Loucy (cell line): ENCODE measurements around the gene C12orf43.
A peak's percentile ranks its signal among the peaks of the same experiment; 100 is the strongest.

Experiments
- H2AFZ ChIP-seq: fragments of 200-600 bp; sonication (generic); 2 replicates; pipeline ENCODE4 v1.6.0; 2016; ENCODE audit warnings: antibody characterized with exemption, mild to moderate bottlenecking, low read length, moderate library complexity
- H3F3A ChIP-seq: fragments of 200-600 bp; 2 replicates; pipeline ENCODE4 v1.6.0; 2016; ENCODE audit warnings: antibody characterized with exemption, low read depth, mild to moderate bottlenecking
- H3K27me3 ChIP-seq: fragments of 200-600 bp; sonication (generic); 2 replicates; pipeline ENCODE4 v1.6.1; 2014; ENCODE audit warnings: low read length, mild to moderate bottlenecking; ENCODE audit not compliant: insufficient read depth, poor library complexity, severe bottlenecking
- H3K36me3 ChIP-seq: fragments of 200-600 bp; sonication (generic); 2 replicates; pipeline ENCODE4 v1.6.1; 2016; ENCODE audit warnings: low read length; ENCODE audit not compliant: insufficient read depth
- H3K4me1 ChIP-seq: fragments of 200-600 bp; sonication (generic); 2 replicates; pipeline ENCODE4 v1.5.1; 2014; ENCODE audit warnings: low read length, mild to moderate bottlenecking; ENCODE audit not compliant: insufficient read depth, poor library complexity, severe bottlenecking
- H3K4me2 ChIP-seq: fragments of 200-600 bp; sonication (generic); 2 replicates; pipeline ENCODE4 v1.6.0; 2014; ENCODE audit warnings: antibody characterized with exemption, low read length, low read depth, mild to moderate bottlenecking; ENCODE audit not compliant: poor library complexity, severe bottlenecking
- H3K4me3 ChIP-seq: fragments of 200-600 bp; sonication (generic); 2 replicates; pipeline ENCODE4 v1.5.1; 2014; ENCODE audit warnings: low read length, mild to moderate bottlenecking, mixed read lengths; ENCODE audit not compliant: poor library complexity, severe bottlenecking
- H3K79me2 ChIP-seq: fragments of 200-600 bp; sonication (generic); 2 replicates; pipeline ENCODE4 v1.6.1; 2014; ENCODE audit warnings: low read length; ENCODE audit not compliant: insufficient read depth
- H3K9ac ChIP-seq: fragments of 200-600 bp; sonication (generic); 2 replicates; pipeline ENCODE4 v1.6.0; 2014; ENCODE audit warnings: mild to moderate bottlenecking, low read depth, low read length, moderate library complexity; ENCODE audit not compliant: poor library complexity, severe bottlenecking
- H3K9me2 ChIP-seq: fragments of 200-600 bp; sonication (generic); replicated peaks from 2 replicates; pipeline ENCODE4 v1.6.1; 2016; ENCODE audit warnings: low read depth, low read length, mixed read lengths
- H3K9me3 ChIP-seq: fragments of 200-600 bp; sonication (generic); 2 replicates; pipeline ENCODE4 v1.6.1; 2014; ENCODE audit warnings: mild to moderate bottlenecking, antibody characterized with exemption, low read length, low read depth; ENCODE audit not compliant: insufficient read depth
- H4K20me1 ChIP-seq: fragments of 200-600 bp; sonication (generic); 2 replicates; pipeline ENCODE4 v1.6.0; 2014; ENCODE audit warnings: antibody characterized with exemption, low read length, mild to moderate bottlenecking; ENCODE audit not compliant: insufficient read depth, poor library complexity, severe bottlenecking
- CTCF ChIP-seq: fragments of 200-600 bp; sonication (generic); conservative IDR thresholded peaks from 2 replicates; pipeline ENCODE4 v1.5.1; 2014; ENCODE audit warnings: mild to moderate bottlenecking, antibody characterized with exemption, low read length
- EZH2phosphoT487 ChIP-seq: fragments of 200-600 bp; IDR thresholded peaks from 2 replicates; pipeline ENCODE4 v1.6.1; 2018; ENCODE audit warnings: antibody characterized with exemption, mild to moderate bottlenecking, moderate library complexity, borderline replicate concordance

The C12orf43 gene

DNA sequence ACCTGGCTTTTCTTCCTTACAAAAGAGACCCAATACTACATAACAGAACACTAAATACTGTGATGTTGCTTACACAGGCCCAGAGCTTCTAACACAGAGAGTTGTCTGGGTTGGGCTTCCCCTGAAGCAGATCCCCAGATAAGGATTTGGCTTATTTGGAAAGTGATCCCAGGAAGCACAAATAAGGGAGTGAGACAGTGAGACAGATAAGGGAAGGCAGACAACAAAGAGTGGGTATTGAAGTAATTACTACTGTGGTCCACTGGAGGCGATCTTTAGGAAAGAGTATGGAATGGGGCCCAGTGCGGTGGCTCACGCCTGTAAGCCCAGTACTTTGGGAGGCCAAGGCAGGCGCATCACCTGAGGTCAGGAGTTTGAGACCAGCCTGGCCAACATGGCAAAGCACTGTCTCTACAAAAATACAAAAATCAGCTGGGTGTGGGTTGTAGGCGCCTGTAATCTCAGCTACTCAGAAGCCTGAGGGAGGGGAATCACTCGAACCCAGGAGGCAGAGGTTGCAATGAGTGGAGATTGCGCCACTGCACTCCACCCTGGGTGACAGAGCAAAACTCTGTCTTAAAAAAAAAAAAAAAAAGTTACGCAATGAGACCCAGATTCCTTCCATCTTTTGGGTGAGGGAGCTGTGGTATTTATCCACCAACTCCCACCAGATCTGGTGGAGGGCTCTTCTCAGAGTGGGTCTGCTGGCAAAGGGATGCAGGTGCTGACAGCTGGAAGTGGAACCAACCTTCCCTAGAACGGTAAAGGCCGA lies 10.2 kb upstream of the C12orf43 start:
- TF ChIP-seq CTCF, result peak; percentile 36
- no peak for TF ChIP-seq EZH2phosphoT487
- no peak overlapping the region for H3K9ac ChIP-seq
- peaks cover 20% of the 10 kb centered on the region for H3K27me3 ChIP-seq
- no peaks in the 10 kb centered on the region for H3K36me3 ChIP-seq
- H3K4me1 ChIP-seq, result no peaks in the 10 kb centered on the region
- H4K20me1 ChIP-seq, result no peaks in the 10 kb centered on the region
- no peaks in the 10 kb centered on the region for H3K9me3 ChIP-seq
- H3K79me2 ChIP-seq, result no peaks in the 10 kb centered on the region
- no peaks in the 10 kb centered on the region for H3K9me2 ChIP-seq
- H3K4me2 ChIP-seq, result no peak overlapping the region
- H3F3A ChIP-seq, result no peaks in the 10 kb centered on the region
- no peak overlapping the region for H3K4me3 ChIP-seq
- H2AFZ ChIP-seq, result no peak overlapping the region

- Histone ChIP-seq H3K9me3 (no peaks in the 10 kb centered on the region), H3K9me2 (no peaks in the 10 kb centered on the region), H3K36me3 (no peaks in the 10 kb centered on the region), H3K79me2 (no peaks in the 10 kb centered on the region), H3K27me3 (peaks cover 13% of the 10 kb centered on the region), H4K20me1 (no peaks in the 10 kb centered on the region), H3F3A (no peaks in the 10 kb centered on the region), H3K4me3 (no peak overlapping the region), H3K9ac (no peak overlapping the region), H2AFZ (no peak overlapping the region), H3K4me1 (no peaks in the 10 kb centered on the region), H3K4me2 (no peak overlapping the region)
- TF ChIP-seq EZH2phosphoT487 (no peak), CTCF (no peak)
These were observed 9.3 kb upstream of the C12orf43 start for GRCh38 chr12:121025442-121026226.

DNA sequence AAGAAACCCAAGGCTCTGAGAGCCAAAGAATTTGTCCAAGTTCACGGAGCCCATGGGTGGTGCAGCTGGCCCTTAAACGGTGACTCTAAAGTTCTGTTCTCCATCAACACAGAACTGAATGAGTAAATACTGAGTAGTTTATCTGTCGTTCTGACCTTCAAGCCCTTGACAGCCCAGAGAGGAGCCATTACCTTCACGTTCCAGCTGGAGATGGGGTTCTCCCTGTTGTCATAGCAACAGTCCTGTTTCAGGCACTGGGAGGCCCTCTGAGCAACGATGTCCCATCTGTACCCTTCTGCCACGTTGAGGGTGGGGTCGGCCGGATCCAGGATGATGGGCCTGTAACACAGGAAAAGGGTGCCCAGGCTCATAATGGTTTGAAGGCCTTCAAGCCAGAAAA lies 7.5 kb upstream of the C12orf43 start:
- Histone ChIP-seq H2AFZ (no peak overlapping the region), H3F3A (no peaks in the 10 kb centered on the region), H3K4me1 (no peaks in the 10 kb centered on the region), H3K9me2 (no peaks in the 10 kb centered on the region), H3K79me2 (no peaks in the 10 kb centered on the region), H3K9me3 (no peaks in the 10 kb centered on the region), H3K4me3 (no peak overlapping the region), H4K20me1 (no peaks in the 10 kb centered on the region), H3K36me3 (no peaks in the 10 kb centered on the region), H3K4me2 (no peak overlapping the region), H3K27me3 (peaks cover 10% of the 10 kb centered on the region), H3K9ac (no peak overlapping the region)
- no peak for TF ChIP-seq EZH2phosphoT487
- no peak for TF ChIP-seq CTCF
